Daoy (cell line): Measurements from ENCODE around the gene ROR2. TPM values are rescaled to one million over a fixed set of nuclear protein-coding genes. Genes with fewer than 3 reads are reported as not detected.
A peak's percentile ranks its signal among the peaks of the same experiment; 100 is the strongest.
"Not testable (repeated sequence)": the region's sequence is repeated elsewhere in the genome, so short reads cannot be mapped to it uniquely, and the experiment has no call there.

Experiments
- DNase-seq: peaks from one replicate; pipeline ENCODE4 v3.0.0-alpha.2; 2015; ENCODE audit warnings: low read depth
- total RNA-seq: library from RNA; depleted of rRNA; stranded (reverse); fragments of >200 nt; shearing (Covaris generic); gene quantifications from 2 replicates; pipeline ENCODE4 v1.2.3, GENCODE V29; 2014; rRNA removed

The ROR2 gene
- total RNA-seq, 1 experiment from 2014 or later, result 1.8 TPM

DNA sequence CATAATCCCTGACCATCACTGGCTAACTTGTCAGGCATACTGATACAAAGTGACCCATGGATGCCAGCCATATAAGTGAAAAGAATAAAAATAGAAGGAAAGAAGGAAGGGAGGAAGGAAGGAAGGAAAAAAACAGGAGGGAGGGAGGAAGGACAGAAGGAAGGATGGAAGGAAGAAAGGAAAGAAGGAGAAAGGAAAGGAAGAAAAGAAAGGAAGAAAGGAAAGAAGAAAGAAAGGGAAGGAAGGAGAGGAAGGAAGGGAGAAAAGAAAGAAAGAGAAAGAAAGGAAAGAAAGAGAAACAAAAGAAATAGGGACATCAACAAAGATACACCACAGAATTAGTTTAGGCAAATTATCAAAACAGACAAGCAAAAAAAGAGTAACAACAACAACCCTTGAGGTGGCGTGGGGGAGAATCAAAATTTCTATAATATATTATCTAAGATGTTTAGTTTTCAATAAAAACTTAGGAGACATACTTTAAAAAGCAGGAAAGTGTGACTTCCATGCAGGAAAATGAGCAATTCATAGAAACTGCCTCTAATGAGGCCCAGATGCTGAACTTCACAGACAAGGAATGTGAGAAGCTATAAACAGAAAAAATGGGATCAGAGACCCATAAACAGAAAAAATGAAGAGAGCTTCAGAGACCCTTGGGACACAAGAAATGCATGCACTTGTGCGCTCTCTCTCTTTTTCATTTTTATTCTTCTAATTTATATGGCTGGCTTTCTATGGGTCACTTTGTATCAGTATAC is 430.3 kb downstream of the ROR2 start:
- DNase-seq, result no peak

DNA sequence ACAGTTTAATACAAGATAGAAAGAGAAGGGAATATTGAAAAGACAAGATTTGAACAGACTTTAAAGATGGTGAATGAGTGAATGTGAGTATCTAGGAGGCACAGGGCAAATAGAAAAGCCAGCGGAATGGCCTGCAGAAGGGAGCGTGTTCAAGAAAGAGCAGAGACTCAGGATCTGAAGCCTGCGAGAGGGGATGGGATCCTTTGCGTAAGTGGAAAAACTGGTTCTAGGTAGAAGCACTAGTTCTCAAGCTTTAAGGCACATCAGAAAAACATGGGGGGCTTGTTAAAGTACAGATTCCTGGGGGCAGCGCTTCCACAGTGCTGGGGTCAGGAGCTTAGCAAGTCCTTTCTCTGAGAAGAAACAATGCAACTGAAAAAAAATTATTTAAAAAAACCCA is 431.6 kb downstream of the ROR2 start:
- no peak for DNase-seq

DNA sequence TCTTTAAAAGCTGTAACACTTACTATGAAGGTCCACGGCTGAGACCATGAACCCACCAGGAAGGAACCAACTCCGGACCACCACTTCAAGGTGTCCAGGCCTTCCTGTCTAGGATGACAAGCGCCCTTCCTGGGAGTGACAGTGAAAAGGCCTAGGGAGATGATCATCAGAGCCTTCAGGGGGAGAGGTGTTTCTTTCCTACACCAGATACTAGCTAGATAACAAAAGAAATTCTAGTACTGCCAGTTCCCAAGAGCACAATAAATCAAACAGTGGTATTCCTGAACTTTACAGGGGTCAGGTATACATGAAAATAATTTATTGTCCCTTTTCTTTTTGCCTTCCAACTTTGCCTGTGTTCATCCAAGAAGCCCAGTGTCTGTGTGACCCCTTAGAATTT is 432.2 kb downstream of the ROR2 start:
- no peak for DNase-seq

DNA sequence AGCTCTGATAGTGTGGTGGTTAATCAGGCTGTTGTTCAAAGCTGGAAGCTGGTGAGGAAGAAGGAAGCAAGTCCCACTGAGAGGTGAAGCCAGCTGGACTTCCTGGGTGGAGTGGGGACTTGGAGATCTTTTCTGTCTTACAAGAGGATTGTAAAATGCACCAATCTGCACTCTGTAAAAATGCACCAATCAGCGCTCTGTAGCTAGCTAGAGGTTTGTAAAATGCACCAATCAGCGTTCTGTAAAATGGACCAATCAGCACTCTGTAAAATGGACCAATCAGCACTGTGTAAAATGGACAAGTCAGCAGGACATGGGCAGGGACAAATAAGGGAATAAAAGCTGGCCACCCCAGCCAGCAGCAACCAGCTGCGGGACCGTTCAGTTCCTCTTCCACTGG is 432.7 kb downstream of the ROR2 start:
- not testable (repeated sequence) for DNase-seq

DNA sequence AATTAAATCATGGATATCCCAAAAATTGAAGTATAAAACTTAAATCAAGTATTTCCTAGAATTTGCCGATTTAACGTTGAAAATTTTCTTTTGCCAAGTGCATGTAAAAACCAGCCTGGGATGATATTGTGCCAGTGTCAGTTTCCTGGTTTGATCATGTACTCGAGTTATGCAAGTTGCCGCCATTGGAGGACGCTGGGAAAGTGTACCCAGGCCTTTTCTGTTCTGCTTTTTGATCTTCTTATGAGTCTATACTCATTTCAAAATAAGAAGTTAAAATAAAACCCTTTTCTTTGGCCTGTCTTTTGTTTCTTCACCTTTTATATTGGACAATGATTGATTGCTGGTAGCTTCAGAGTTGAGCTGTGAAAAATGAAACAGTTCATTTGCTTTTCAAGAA is 433.3 kb downstream of the ROR2 start:
- DNase-seq, result no peak

DNA sequence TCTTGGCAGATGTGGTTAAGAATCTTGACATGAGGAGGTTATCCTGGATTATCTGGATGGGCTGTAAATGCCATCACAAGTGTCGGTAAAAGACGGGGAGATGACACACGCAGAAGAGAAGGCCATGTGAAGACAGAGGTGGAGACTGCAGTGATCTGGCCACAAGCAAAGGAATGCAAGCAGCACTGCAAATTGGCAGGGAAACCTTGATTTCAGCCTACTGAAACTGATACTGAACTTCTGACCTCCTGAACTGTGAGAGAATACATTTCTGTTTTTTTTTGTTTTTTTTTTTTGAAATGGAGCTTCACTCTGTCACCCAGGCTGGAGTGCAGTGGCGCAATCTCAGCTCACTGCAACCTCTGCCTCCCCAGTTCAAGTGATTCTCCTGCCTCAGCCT is 433.9 kb downstream of the ROR2 start:
- DNase-seq, result no peak

DNA sequence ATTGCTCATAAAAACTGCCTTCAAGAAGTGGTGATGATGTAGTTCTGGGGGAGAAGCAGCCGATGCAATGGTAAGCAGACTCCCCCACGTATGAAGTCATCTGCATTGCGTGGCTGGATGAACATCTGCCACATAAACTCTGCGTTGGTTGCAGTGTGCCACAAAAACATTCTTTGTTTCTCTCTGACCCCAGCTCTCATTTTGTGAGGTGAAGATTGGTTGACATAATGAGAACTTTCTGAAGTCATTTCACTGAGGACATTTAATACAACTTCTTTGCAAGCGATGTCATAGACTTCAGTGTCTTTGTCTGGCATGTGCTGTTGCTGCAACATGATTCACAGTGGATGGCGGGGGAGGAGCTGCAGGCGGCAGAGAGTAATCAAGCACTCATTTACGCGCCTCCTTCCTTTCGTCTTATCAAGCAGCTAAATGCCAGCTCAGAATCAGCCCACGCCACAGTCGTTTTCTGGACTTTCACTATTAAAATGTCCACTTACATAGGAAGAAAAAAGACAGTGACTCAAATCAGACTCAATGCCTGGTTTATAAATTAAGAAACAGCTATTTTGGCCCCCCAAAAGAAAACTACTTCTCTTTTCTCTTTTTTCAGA is 434.8 kb downstream of the ROR2 start:
- DNase-seq, result peak; percentile 91

Other genes starting within 250 kb of the ROR2 start
- gene SPTLC1, start 165.2 kb upstream of the ROR2 start, total RNA-seq, result 109 and 118 TPM in 2 replicates